ENCODE measurements around the gene MYO9B. TPM values are rescaled to one million over a fixed set of nuclear protein-coding genes. Genes with fewer than 3 reads are reported as not detected.

The MYO9B gene
- polyA plus RNA-seq, 3 donors, result 5.9 to 366 (median 7.5) TPM

DNA sequence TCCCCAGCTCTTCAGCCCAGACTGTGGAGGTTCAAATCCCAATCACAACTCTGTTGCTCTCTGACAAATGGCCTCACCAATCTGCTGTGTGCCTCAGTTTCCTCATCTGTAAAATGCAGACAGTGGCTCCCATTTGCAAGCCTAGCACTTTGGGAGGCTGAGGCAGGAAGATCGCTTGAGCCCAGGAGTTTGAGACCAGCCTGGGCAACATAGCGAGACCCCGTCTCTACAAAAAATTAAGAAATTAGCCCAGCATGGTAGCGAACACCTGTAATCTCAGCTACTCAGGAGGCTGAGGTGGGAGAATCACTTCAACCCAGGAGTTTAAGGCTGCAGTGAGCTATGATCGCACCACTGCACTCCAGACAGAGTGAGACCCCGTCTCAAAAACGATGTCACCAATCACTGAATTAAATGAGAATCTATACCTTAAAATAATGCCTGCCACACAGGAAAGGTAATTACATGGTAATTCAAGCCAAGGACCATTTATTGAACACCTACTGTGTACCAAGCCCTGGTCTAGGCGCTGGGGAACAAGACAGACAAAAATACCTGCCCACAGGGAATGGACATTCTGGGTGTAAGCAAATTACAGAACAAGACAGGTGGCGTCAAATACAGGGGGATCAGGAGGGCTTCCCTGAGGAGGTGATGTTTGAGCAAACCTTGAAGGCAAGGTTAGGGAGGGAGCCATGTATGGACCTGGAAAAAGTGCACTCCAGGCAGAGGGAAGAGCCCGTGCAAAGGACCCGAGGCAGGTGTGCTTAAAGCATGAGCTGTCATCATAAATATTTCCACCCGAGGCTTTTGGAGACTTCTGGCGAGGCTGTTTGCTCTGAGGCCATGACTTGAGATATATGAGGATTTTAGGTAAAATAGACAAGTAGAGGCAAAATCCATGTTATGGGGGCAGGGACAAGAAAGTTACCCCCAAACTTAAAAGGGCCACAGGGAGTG, 162.4 kb downstream of the MYO9B start:
- Histone ChIP-seq H3K4me2 (replicated peaks; ENCODE audit: extremely low read depth, low read length, poor library complexity, severe bottlenecking) (no peak overlapping the region), H2AFZ (ENCODE audit: insufficient read depth, low read depth, low read length, poor library complexity, severe bottlenecking) (no peak overlapping the region), H3K27me3 (ENCODE audit: control insufficient read depth in 2 of 2, insufficient read depth in 2 of 2, low read length in 2 of 2) (no peaks in the 10 kb centered on the region), H3K4me3 (replicated peaks in 1 of 3; ENCODE audit: low read depth in 2 of 3, low read length in 3 of 3) (no peak overlapping the region), H3K9ac (ENCODE audit: insufficient read depth, low read length, poor library complexity, severe bottlenecking) (no peak overlapping the region), H3K4me1 (ENCODE audit: control insufficient read depth in 1 of 2, insufficient read depth in 2 of 2, low read length in 2 of 2) (peaks cover 14 to 24% of the 10 kb centered on the region in 2 donors), H3K9me3 (replicated peaks in 1 of 2; ENCODE audit: control insufficient read depth in 1 of 2, insufficient read depth in 1 of 2, low read length in 2 of 2) (no peaks in the 10 kb centered on the region), H4K20me1 (ENCODE audit: insufficient read depth, low read length) (peaks cover 23% of the 10 kb centered on the region), H3K36me3 (replicated peaks in 1 of 2; ENCODE audit: control insufficient read depth in 1 of 2, insufficient read depth in 2 of 2, low read length in 2 of 2) (peaks cover 0 to 6% of the 10 kb centered on the region in 2 donors), H3K27ac (ENCODE audit: low read depth in 1 of 2, low read length in 2 of 2) (no peak overlapping the region), H3K79me2 (ENCODE audit: insufficient read depth, low read length) (peaks cover 8% of the 10 kb centered on the region)
- DNase-seq, result no peak
- 98% methylated on average over 7 of the region's 13 CpGs for WGBS (ENCODE audit: insufficient coverage)
- TF ChIP-seq, protein P1, sequence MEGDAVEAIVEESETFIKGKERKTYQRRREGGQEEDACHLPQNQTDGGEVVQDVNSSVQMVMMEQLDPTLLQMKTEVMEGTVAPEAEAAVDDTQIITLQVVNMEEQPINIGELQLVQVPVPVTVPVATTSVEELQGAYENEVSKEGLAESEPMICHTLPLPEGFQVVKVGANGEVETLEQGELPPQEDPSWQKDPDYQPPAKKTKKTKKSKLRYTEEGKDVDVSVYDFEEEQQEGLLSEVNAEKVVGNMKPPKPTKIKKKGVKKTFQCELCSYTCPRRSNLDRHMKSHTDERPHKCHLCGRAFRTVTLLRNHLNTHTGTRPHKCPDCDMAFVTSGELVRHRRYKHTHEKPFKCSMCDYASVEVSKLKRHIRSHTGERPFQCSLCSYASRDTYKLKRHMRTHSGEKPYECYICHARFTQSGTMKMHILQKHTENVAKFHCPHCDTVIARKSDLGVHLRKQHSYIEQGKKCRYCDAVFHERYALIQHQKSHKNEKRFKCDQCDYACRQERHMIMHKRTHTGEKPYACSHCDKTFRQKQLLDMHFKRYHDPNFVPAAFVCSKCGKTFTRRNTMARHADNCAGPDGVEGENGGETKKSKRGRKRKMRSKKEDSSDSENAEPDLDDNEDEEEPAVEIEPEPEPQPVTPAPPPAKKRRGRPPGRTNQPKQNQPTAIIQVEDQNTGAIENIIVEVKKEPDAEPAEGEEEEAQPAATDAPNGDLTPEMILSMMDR (IDR thresholded peaks at IDR 0.05), result no peak
- Mint-ChIP-seq H3K4me1 (peaks cover 17% of the 10 kb centered on the region), H3K27me3 (ENCODE audit: low read depth in 3 of 3) (peaks cover 1 to 5% (median 2%) of the 10 kb centered on the region in 3 donors), H3K9me3 (peaks cover 0 to 4% (median 0%) of the 10 kb centered on the region in 7 donors), H3K4me3 (peak overlapping the region in 1 of 2 donors; percentile 35), H3K36me3 (peaks cover 8 to 14% of the 10 kb centered on the region in 2 donors), H3K27ac (no peak overlapping the region)
- intact Hi-C loops (cut with micrococcal nuclease), result loop anchor here in 1 of 2 donors (5.0 kb wide), 1 partner anchor 36 kb away; no protein-coding TSS in a partner anchor

DNA sequence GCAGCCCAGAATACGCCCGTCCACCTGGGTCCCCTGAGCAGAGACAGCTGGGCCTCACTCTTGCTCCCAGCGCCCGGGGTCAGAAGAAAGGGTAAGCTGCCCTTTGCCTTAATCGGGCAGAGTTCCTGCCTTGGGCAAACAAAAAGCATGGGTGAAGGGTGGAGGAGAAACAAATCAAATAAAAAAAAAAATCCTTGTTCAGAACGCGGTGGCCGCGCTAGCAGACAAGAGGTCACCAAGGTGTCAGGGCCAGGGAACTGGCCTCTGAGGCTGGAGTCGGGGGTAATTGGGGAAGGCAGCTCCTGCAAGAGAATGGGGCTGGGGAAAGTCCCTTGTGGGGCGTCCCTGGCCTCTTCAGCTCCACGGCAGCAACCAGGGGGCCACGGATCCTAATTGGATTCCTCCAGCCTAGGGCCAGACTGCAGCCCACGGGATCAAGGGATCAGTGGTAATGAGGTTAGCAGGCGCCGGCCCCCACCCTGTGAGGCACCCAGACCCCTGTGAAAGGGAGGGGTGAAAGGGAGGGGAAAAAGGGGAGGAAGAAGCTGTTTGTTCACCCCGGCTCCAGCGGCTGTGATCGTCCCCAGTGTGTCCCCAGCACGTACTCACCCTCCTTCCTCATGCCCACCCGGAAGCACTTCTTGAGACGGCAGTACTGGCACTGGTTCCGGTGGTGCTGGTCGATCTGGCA, 164.6 kb downstream of the MYO9B start:
- TF ChIP-seq, protein P1 (IDR thresholded peaks at IDR 0.05), result no peak
- H3K36me3 Mint-ChIP-seq, result peaks cover 8 to 14% of the 10 kb centered on the region in 2 donors
- peaks cover 7 to 14% (median 13%) of the 10 kb centered on the region in 3 donors for H3K27me3 Mint-ChIP-seq (ENCODE audit: low read depth in 3 of 3)
- peaks cover 0 to 6% (median 3%) of the 10 kb centered on the region in 7 donors for H3K9me3 Mint-ChIP-seq
- H3K4me3 ChIP-seq (replicated peaks in 1 of 3; ENCODE audit: low read depth in 2 of 3, low read length in 3 of 3), result no peak overlapping the region
- peaks cover 19% of the 10 kb centered on the region for H3K4me1 Mint-ChIP-seq
- H3K27me3 ChIP-seq (ENCODE audit: control insufficient read depth in 2 of 2, insufficient read depth in 2 of 2, low read length in 2 of 2), result peaks cover 0 to 7% of the 10 kb centered on the region in 2 donors
- intact Hi-C loops (cut with micrococcal nuclease), result no loop called here
- H3K27ac Mint-ChIP-seq, result no peak overlapping the region
- peaks cover 0 to 6% of the 10 kb centered on the region in 2 donors for H3K36me3 ChIP-seq (replicated peaks in 1 of 2; ENCODE audit: control insufficient read depth in 1 of 2, insufficient read depth in 2 of 2, low read length in 2 of 2)
- no peak overlapping the region for H3K4me3 Mint-ChIP-seq
- H2AFZ ChIP-seq (ENCODE audit: insufficient read depth, low read depth, low read length, poor library complexity, severe bottlenecking), result no peak overlapping the region
- H3K4me1 ChIP-seq (ENCODE audit: control insufficient read depth in 1 of 2, insufficient read depth in 2 of 2, low read length in 2 of 2), result peaks cover 16 to 33% of the 10 kb centered on the region in 2 donors
- DNase-seq, result no peak
- peaks cover 6% of the 10 kb centered on the region for H3K79me2 ChIP-seq (ENCODE audit: insufficient read depth, low read length)
- WGBS (ENCODE audit: insufficient coverage), result 87% methylated on average over 13 of the region's 24 CpGs
- H3K9me3 ChIP-seq (replicated peaks in 1 of 2; ENCODE audit: control insufficient read depth in 1 of 2, insufficient read depth in 1 of 2, low read length in 2 of 2), result no peaks in the 10 kb centered on the region
- no peak overlapping the region for H3K27ac ChIP-seq (ENCODE audit: low read depth in 1 of 2, low read length in 2 of 2)
- H3K4me2 ChIP-seq (replicated peaks; ENCODE audit: extremely low read depth, low read length, poor library complexity, severe bottlenecking), result no peak overlapping the region
- H4K20me1 ChIP-seq (ENCODE audit: insufficient read depth, low read length), result peaks cover 31% of the 10 kb centered on the region
- H3K9ac ChIP-seq (ENCODE audit: insufficient read depth, low read length, poor library complexity, severe bottlenecking), result no peak overlapping the region

Data from CD14-positive monocyte (primary cell).